MM.1S (cell line): Measurements from ENCODE around the gene PPP3R2.
"Not testable (repeated sequence)": the region's sequence is repeated elsewhere in the genome, so short reads cannot be mapped to it uniquely, and the experiment has no call there.

ENCODE experiments used
- EZH2 ChIP-seq: fragments of 300-600 bp; sonication (generic); optimal IDR thresholded peaks from 2 replicates; pipeline ENCODE3; 2017; ENCODE audit warnings: low read depth, mild to moderate bottlenecking, antibody characterized with exemption, low read length, mixed read lengths
- TF ChIP-seq, protein P1 (sequence below): fragments of 300-600 bp; sonication (generic); IDR thresholded peaks from 2 replicates; pipeline ENCODE4 v1.5.1; 2016; ENCODE audit warnings: antibody characterized with exemption, low read length, mixed read lengths

- TF ChIP-seq, protein P1, sequence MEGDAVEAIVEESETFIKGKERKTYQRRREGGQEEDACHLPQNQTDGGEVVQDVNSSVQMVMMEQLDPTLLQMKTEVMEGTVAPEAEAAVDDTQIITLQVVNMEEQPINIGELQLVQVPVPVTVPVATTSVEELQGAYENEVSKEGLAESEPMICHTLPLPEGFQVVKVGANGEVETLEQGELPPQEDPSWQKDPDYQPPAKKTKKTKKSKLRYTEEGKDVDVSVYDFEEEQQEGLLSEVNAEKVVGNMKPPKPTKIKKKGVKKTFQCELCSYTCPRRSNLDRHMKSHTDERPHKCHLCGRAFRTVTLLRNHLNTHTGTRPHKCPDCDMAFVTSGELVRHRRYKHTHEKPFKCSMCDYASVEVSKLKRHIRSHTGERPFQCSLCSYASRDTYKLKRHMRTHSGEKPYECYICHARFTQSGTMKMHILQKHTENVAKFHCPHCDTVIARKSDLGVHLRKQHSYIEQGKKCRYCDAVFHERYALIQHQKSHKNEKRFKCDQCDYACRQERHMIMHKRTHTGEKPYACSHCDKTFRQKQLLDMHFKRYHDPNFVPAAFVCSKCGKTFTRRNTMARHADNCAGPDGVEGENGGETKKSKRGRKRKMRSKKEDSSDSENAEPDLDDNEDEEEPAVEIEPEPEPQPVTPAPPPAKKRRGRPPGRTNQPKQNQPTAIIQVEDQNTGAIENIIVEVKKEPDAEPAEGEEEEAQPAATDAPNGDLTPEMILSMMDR: not testable (repeated sequence)
- TF ChIP-seq EZH2: not testable (repeated sequence)
Observed at GRCh38 chr9:101549472-101550098, 45.2 kb downstream of the PPP3R2 start.
